H1 (cell line): ENCODE measurements around the gene DRG1. TPM values are rescaled to one million over a fixed set of nuclear protein-coding genes. Genes with fewer than 3 reads are reported as not detected.

Experiments
- CTCF ChIA-PET: fragments of 300-600 bp; sonication (Branson Sonifier 250); formaldehyde crosslinking; loops from one replicate; lab custom pipeline; 2021; ENCODE audit not compliant: partially characterized antibody; lab: Charles Lee
- POLR2A ChIA-PET: fragments of 300-600 bp; sonication (Branson Sonifier 250); formaldehyde crosslinking; loops from one replicate; lab custom pipeline; 2021; ENCODE audit warnings: inconsistent platforms; ENCODE audit not compliant: partially characterized antibody; lab: Charles Lee
- DNase-seq, 2 experiments: peaks; one replicate each; pipeline versions ENCODE4 v3.0.0 to v3.0.0-alpha.2; 2010 to 2022; ENCODE audit warnings: low spot score in 2 of 2, low read depth in 1 of 2, mixed read lengths in 1 of 2
- FAIRE-seq: peaks from 2 replicates; lab custom pipeline; 2011; peaks lifted over from hg19 to GRCh38; lab: Jason Lieb, UNC
- H2AFZ ChIP-seq: 2 replicates; pipeline ENCODE4 v1.8.1; 2012; ENCODE audit warnings: low read length, inconsistent platforms
- H2AK5ac ChIP-seq: 2 replicates; pipeline ENCODE4 v1.6.1; 2013; ENCODE audit warnings: low read depth, low read length
- H2BK120ac ChIP-seq: replicated peaks from 2 replicates; pipeline ENCODE3; 2013; ENCODE audit warnings: low read depth, low read length, inconsistent platforms
- H2BK12ac ChIP-seq: 2 replicates; pipeline ENCODE4 v1.6.1; 2013; ENCODE audit warnings: low read depth, low read length
- H2BK15ac ChIP-seq: 2 replicates; pipeline ENCODE4 v1.6.1; 2013; ENCODE audit warnings: low read length
- H2BK20ac ChIP-seq: 2 replicates; pipeline ENCODE4 v1.6.1; 2013; ENCODE audit warnings: low read length
- H2BK5ac ChIP-seq: 2 replicates; pipeline ENCODE4 v1.6.1; 2013; ENCODE audit warnings: low read depth, low read length
- H3K14ac ChIP-seq: 2 replicates; pipeline ENCODE4 v1.6.1; 2013; ENCODE audit warnings: inconsistent platforms; ENCODE audit not compliant: insufficient read length
- H3K18ac ChIP-seq: 2 replicates; pipeline ENCODE4 v1.6.1; 2013; ENCODE audit warnings: low read length; ENCODE audit errors: extremely low read depth
- H3K23ac ChIP-seq: 2 replicates; pipeline ENCODE4 v1.6.1; 2013; ENCODE audit warnings: inconsistent platforms; ENCODE audit not compliant: insufficient read length
- H3K23me2 ChIP-seq: 2 replicates; pipeline ENCODE4 v1.6.1; 2013; ENCODE audit warnings: low read depth, low read length
- H3K27ac ChIP-seq: 2 replicates; pipeline ENCODE4 v1.6.1; 2011; ENCODE audit warnings: low read depth, low read length, inconsistent platforms
- H3K27me3 ChIP-seq, 4 experiments: replicated peaks in 1 of 4; 1 replicate in 1 of 4; 2 replicates in 3 of 4; pipeline versions ENCODE4 v1.6.1 to v1.8.1; 2011 to 2013; ENCODE audit warnings: low read length in 3 of 4, mild to moderate bottlenecking in 3 of 4, inconsistent platforms in 2 of 4, mixed read lengths in 2 of 4, moderate library complexity in 1 of 4; ENCODE audit not compliant: control insufficient read depth in 3 of 4, insufficient read depth in 3 of 4; ENCODE audit errors: extremely low read depth in 1 of 4
- H3K36me3 ChIP-seq, 4 experiments: 2 replicates each; pipeline versions ENCODE4 v1.6.1 to v1.8.1; 2011 to 2013; ENCODE audit warnings: mild to moderate bottlenecking in 4 of 4, low read length in 3 of 4, moderate library complexity in 2 of 4, control low read depth in 1 of 4, inconsistent platforms in 1 of 4; ENCODE audit not compliant: insufficient read depth in 4 of 4, control insufficient read depth in 2 of 4
- H3K4ac ChIP-seq: replicated peaks from 2 replicates; pipeline ENCODE3; 2013; ENCODE audit warnings: low read length, low read depth, mixed read lengths, inconsistent platforms; ENCODE audit not compliant: insufficient read length
- H3K4me1 ChIP-seq, 4 experiments: replicated peaks in 1 of 4; 1 replicate in 1 of 4; 2 replicates in 3 of 4; pipeline versions ENCODE4 v1.6.1 to v1.8.1; 2011 to 2013; ENCODE audit warnings: low read length in 3 of 4, inconsistent platforms in 2 of 4, mixed read lengths in 1 of 4; ENCODE audit not compliant: insufficient read depth in 4 of 4, control insufficient read depth in 3 of 4
- H3K4me2 ChIP-seq, 2 experiments: 2 replicates each; pipeline versions ENCODE4 v1.6.1 to v1.8.1; 2011 to 2013; ENCODE audit warnings: low read depth in 2 of 2, low read length in 2 of 2, control low read depth in 1 of 2, inconsistent platforms in 1 of 2, mild to moderate bottlenecking in 1 of 2; ENCODE audit not compliant: insufficient read depth in 1 of 2
- H3K4me3 ChIP-seq, 4 experiments: fragments of 200-600, 300-600 bp in 1 of 4; sonication (generic), shearing (Covaris generic), sonication (Bioruptor Twin) in 1 of 4; 2 replicates each; pipeline versions ENCODE4 v1.5.1 to v1.8.1; 2011 to 2016; ENCODE audit warnings: low read length in 4 of 4, low read depth in 3 of 4, control low read depth in 2 of 4, inconsistent platforms in 2 of 4, mild to moderate bottlenecking in 2 of 4, mixed read lengths in 1 of 4, moderate library complexity in 1 of 4; ENCODE audit not compliant: insufficient read depth in 2 of 4; ENCODE audit errors: extremely low read depth in 1 of 4
- H3K56ac ChIP-seq: replicated peaks from 2 replicates; pipeline ENCODE3; 2013; ENCODE audit warnings: low read depth, mild to moderate bottlenecking, mixed read lengths, low read length, inconsistent platforms; ENCODE audit not compliant: insufficient read length
- H3K79me1 ChIP-seq: 2 replicates; pipeline ENCODE4 v1.6.1; 2013; ENCODE audit warnings: low read depth, low read length, control low read depth
- H3K79me2 ChIP-seq, 2 experiments: 2 replicates each; pipeline versions ENCODE4 v1.6.1 to v1.8.1; 2012 to 2013; ENCODE audit warnings: low read length in 2 of 2, mild to moderate bottlenecking in 2 of 2, inconsistent platforms in 1 of 2; ENCODE audit not compliant: insufficient read depth in 2 of 2, control insufficient read depth in 1 of 2
- H3K9ac ChIP-seq, 4 experiments: replicated peaks in 1 of 4; 1 replicate in 1 of 4; 2 replicates in 3 of 4; pipeline versions ENCODE4 v1.6.1 to v1.8.1; 2011 to 2013; ENCODE audit warnings: low read depth in 3 of 4, low read length in 3 of 4, control low read depth in 2 of 4, mild to moderate bottlenecking in 2 of 4, moderate library complexity in 2 of 4, inconsistent platforms in 1 of 4; ENCODE audit errors: extremely low read depth in 1 of 4
- H3K9me3 ChIP-seq, 2 experiments: 2 replicates each; pipeline versions ENCODE4 v1.6.1 to v1.8.1; 2012 to 2013; ENCODE audit warnings: mild to moderate bottlenecking in 2 of 2, moderate library complexity in 2 of 2, control low read depth in 1 of 2, inconsistent platforms in 1 of 2, low read depth in 1 of 2, low read length in 1 of 2, mixed read lengths in 1 of 2; ENCODE audit not compliant: insufficient read depth in 2 of 2
- H4K20me1 ChIP-seq, 2 experiments: replicated peaks in 1 of 2; 2 replicates each; pipeline versions ENCODE3 to v1.8.1; 2011 to 2013; ENCODE audit warnings: inconsistent platforms in 2 of 2, low read length in 2 of 2, mild to moderate bottlenecking in 1 of 2; ENCODE audit not compliant: insufficient read depth in 2 of 2, control insufficient read depth in 1 of 2
- H4K5ac ChIP-seq: 2 replicates; pipeline ENCODE4 v1.6.1; 2013; ENCODE audit warnings: low read length, low read depth, mixed read lengths, inconsistent platforms; ENCODE audit not compliant: insufficient read length
- H4K8ac ChIP-seq: 2 replicates; pipeline ENCODE4 v1.8.0; 2013; ENCODE audit warnings: mild to moderate bottlenecking, moderate library complexity, low read length, inconsistent platforms; ENCODE audit not compliant: insufficient read depth; ENCODE audit errors: extremely low read depth
- H4K91ac ChIP-seq: replicated peaks from 2 replicates; pipeline ENCODE3; 2013; ENCODE audit warnings: low read length, mixed read lengths, inconsistent platforms; ENCODE audit not compliant: insufficient read length
- CHD2 ChIP-seq: IDR thresholded peaks from 2 replicates; pipeline ENCODE4 v1.6.1; 2012; ENCODE audit warnings: low read length, improper control_type of control experiment
- MAFK ChIP-seq: IDR thresholded peaks from 2 replicates; pipeline ENCODE4 v1.6.1; 2012; ENCODE audit warnings: low read depth, mild to moderate bottlenecking, improper control_type of control experiment, low read length
- POU5F1 ChIP-seq: IDR thresholded peaks from 2 replicates; pipeline ENCODE4 v1.6.1; 2011; ENCODE audit warnings: low read depth, mild to moderate bottlenecking, low read length, moderate library complexity
- WGBS, 2 experiments: shearing (Covaris generic) in 1 of 2; methylation state at CpG; one replicate each; pipeline versions ENCODE4 v1.1.6 to v1.1.7; 2013 to 2015; ENCODE audit warnings: low lambda C conversion rate in 2 of 2, mixed read lengths in 2 of 2, inconsistent platforms in 1 of 2, low coverage in 1 of 2, missing lambda C conversion rate in 1 of 2; ENCODE audit not compliant: insufficient replicate concordance in 2 of 2, insufficient coverage in 1 of 2, insufficient read length in 1 of 2; ENCODE audit errors: extremely low coverage in 1 of 2, missing lambda C conversion rate in 1 of 2; 5-methylcytosine and 5-hydroxymethylcytosine counted together
- polyA plus RNA-seq, 7 experiments: library from polyadenylated mRNA; depleted of rRNA in 3 of 7; stranded (reverse) in 5 of 7; unstranded in 2 of 7; fragments of >200 nt in 5 of 7; fragments of 200-250 nt in 2 of 7; gene quantifications; 1 replicate in 5 of 7; 2 replicates in 1 of 7; 4 replicates in 1 of 7; pipeline versions ENCODE4 v1.2.1 to v1.2.3, GENCODE V29; 2011 to 2013; ENCODE audit warnings: missing spikeins in 2 of 7, mixed read lengths in 2 of 7
- total RNA-seq: library from RNA; stranded (reverse); fragmentation: NEBNext Ultra II Directional; extraction: Animal tissue kit (Norgen Biotek cat#: 25700); gene quantifications from 2 replicates; pipeline ENCODE4 v1.2.1, GENCODE V29; 2021

The DRG1 gene
- total and polyA plus RNA-seq, 2 of the 8 experiments (the other 6 are each of a cell fraction or from before 2014, with no cell fraction given) = 45.3 to 81.9 TPM

- POLR2A ChIA-PET = interaction anchor here (0.9 to 3.8 kb wide), 2 partner anchors 9 to 13 kb away, joined by 3 to 15 read pairs; no protein-coding TSS in a partner anchor
- no peak overlapping the region for H3K14ac ChIP-seq
- no peak overlapping the region for H2BK12ac ChIP-seq
- no peak for FAIRE-seq
- H3K56ac ChIP-seq = no peak overlapping the region
- H2BK5ac ChIP-seq = no peak overlapping the region
- H3K27ac ChIP-seq = no peak overlapping the region
- no peak overlapping the region for H3K4me2 ChIP-seq
- no peak for TF ChIP-seq POU5F1
- TF ChIP-seq CHD2 = no peak
- TF ChIP-seq MAFK = peak; percentile 75
- TF ChIP-seq, all 59 proteins: peak for 1
- Histone ChIP-seq H4K5ac (no peak overlapping the region), H3K23me2 (no peaks in the 10 kb centered on the region), H4K8ac (no peak overlapping the region), H3K9me3 (no peaks in the 10 kb centered on the region), H3K4ac (no peak overlapping the region), H3K36me3 (peaks cover 7 to 19% (median 12%) of the 10 kb centered on the region in 4 experiments), H3K79me2 (no peaks in the 10 kb centered on the region), H3K23ac (no peak overlapping the region), H3K27me3 (peaks cover 0 to 1% (median 0%) of the 10 kb centered on the region in 4 experiments; a peak in 1 of 7 replicates), H4K91ac (no peak overlapping the region), H2AFZ (no peak overlapping the region), H4K20me1 (peaks cover 0 to 3% of the 10 kb centered on the region in 2 experiments), H2AK5ac (no peak overlapping the region), H3K9ac (no peak overlapping the region), H2BK120ac (no peak overlapping the region), H2BK15ac (no peak overlapping the region), H3K4me1 (no peaks in the 10 kb centered on the region), H3K79me1 (no peaks in the 10 kb centered on the region), H2BK20ac (no peak overlapping the region), H3K18ac (no peak overlapping the region), H3K4me3 (no peak overlapping the region)
- DNase-seq = no peak
- WGBS, 2 experiments = 88% methylated on average over 2 of the region's 2 CpGs; no CpG with 5 or more reads in 1 of the 2 experiments
- CTCF ChIA-PET = interaction anchor here (1.4 to 2.1 kb wide), 2 partner anchors 8 to 21 kb away, joined by 4 to 7 read pairs; no protein-coding TSS in a partner anchor
These were observed 47.4 kb downstream of the DRG1 start for GRCh38 chr22:31446767-31447166.
